ENCODE results near the gene VPS4A. TPM values are rescaled to one million over a fixed set of nuclear protein-coding genes. Genes with fewer than 3 reads are reported as not detected.

Gene VPS4A
- total RNA-seq, 1 donor from 2014 or later: 38.9 TPM

GRCh38 chr16:69368866-69369265 is 57.7 kb downstream of the VPS4A start:
- H3K9me3 Mint-ChIP-seq (ENCODE audit: unreplicated experiment): no peaks in the 10 kb centered on the region
- no peaks in the 10 kb centered on the region for H3K27me3 Mint-ChIP-seq (ENCODE audit: unreplicated experiment)
- H3K4me1 Mint-ChIP-seq (ENCODE audit: low read depth, unreplicated experiment): no peaks in the 10 kb centered on the region
- no peaks in the 10 kb centered on the region for H3K36me3 Mint-ChIP-seq (ENCODE audit: unreplicated experiment)
- no peak for DNase-seq
- no peak overlapping the region for H3K27ac Mint-ChIP-seq (ENCODE audit: unreplicated experiment)
- H3K4me3 Mint-ChIP-seq (ENCODE audit: unreplicated experiment): no peak overlapping the region
- no peak for TF ChIP-seq CTCF (IDR thresholded peaks at IDR 0.05; ENCODE audit: partially characterized antibody, unreplicated experiment)

GRCh38 chr16:69371564-69371963 is 60.4 kb downstream of the VPS4A start:
- H3K9me3 Mint-ChIP-seq (ENCODE audit: unreplicated experiment): no peaks in the 10 kb centered on the region
- no peak for TF ChIP-seq CTCF (IDR thresholded peaks at IDR 0.05; ENCODE audit: partially characterized antibody, unreplicated experiment)
- no peak overlapping the region for H3K27ac Mint-ChIP-seq (ENCODE audit: unreplicated experiment)
- no peaks in the 10 kb centered on the region for H3K36me3 Mint-ChIP-seq (ENCODE audit: unreplicated experiment)
- no peaks in the 10 kb centered on the region for H3K4me1 Mint-ChIP-seq (ENCODE audit: low read depth, unreplicated experiment)
- no peak overlapping the region for H3K4me3 Mint-ChIP-seq (ENCODE audit: unreplicated experiment)
- H3K27me3 Mint-ChIP-seq (ENCODE audit: unreplicated experiment): no peaks in the 10 kb centered on the region
- DNase-seq: no peak

GRCh38 chr16:69373019-69373418 is 61.9 kb downstream of the VPS4A start:
- Mint-ChIP-seq H3K36me3 (ENCODE audit: unreplicated experiment) (no peaks in the 10 kb centered on the region), H3K4me3 (ENCODE audit: unreplicated experiment) (no peak overlapping the region), H3K27me3 (ENCODE audit: unreplicated experiment) (no peaks in the 10 kb centered on the region), H3K9me3 (ENCODE audit: unreplicated experiment) (no peaks in the 10 kb centered on the region), H3K4me1 (ENCODE audit: low read depth, unreplicated experiment) (no peaks in the 10 kb centered on the region), H3K27ac (ENCODE audit: unreplicated experiment) (peak overlapping the region; percentile 33)
- no peak for TF ChIP-seq CTCF (IDR thresholded peaks at IDR 0.05; ENCODE audit: partially characterized antibody, unreplicated experiment)
- no peak for DNase-seq

Other genes with a start within 250 kb of the VPS4A start
- 0.42 TPM for gene HAS3, start 205.7 kb upstream of the VPS4A start, total RNA-seq (ENCODE audit: unreplicated experiment)
- 116 TPM for gene CHTF8, start 178.8 kb upstream of the VPS4A start, total RNA-seq (ENCODE audit: unreplicated experiment)
- gene UTP4, start 178.7 kb upstream of the VPS4A start, total RNA-seq (ENCODE audit: unreplicated experiment): 70.7 TPM
- gene SNTB2, start 124.2 kb upstream of the VPS4A start, total RNA-seq (ENCODE audit: unreplicated experiment): 26.8 TPM
- 12.0 TPM for gene PDF, start 19.2 kb downstream of the VPS4A start, total RNA-seq (ENCODE audit: unreplicated experiment)
- 51.2 TPM for gene COG8, start 28.2 kb downstream of the VPS4A start, total RNA-seq (ENCODE audit: unreplicated experiment)
- gene NIP7, start 28.4 kb downstream of the VPS4A start, total RNA-seq (ENCODE audit: unreplicated experiment): 19.6 TPM
- gene TMED6, start 40.4 kb downstream of the VPS4A start, total RNA-seq (ENCODE audit: unreplicated experiment): not detected
- gene TERF2, start 74.7 kb downstream of the VPS4A start, total RNA-seq (ENCODE audit: unreplicated experiment): 31.8 TPM
- 124 TPM for gene CYB5B, start 113.3 kb downstream of the VPS4A start, total RNA-seq (ENCODE audit: unreplicated experiment)

Data from glutamatergic neuron (in vitro differentiated cells).